CD4-positive, alpha-beta memory T cell (primary cell): Measurements from ENCODE around the gene CDH2. TPM values are rescaled to one million over a fixed set of nuclear protein-coding genes. Genes with fewer than 3 reads are reported as not detected.

Experiments
- CTCF ChIA-PET: fragments of 350-600 bp; sonication (Branson Sonifier 250); formaldehyde crosslinking; loops from one replicate; lab custom pipeline; 2021; ENCODE audit warnings: inconsistent platforms; ENCODE audit not compliant: partially characterized antibody; lab: Charles Lee
- POLR2A ChIA-PET: fragments of 350-600 bp; sonication (Branson Sonifier 250); formaldehyde crosslinking; loops from one replicate; lab custom pipeline; 2021; ENCODE audit not compliant: partially characterized antibody; lab: Charles Lee
- DNase-seq, 5 donors: peaks; one replicate each; pipeline versions ENCODE4 v3.0.0 to v3.0.0-alpha.2; 2020 to 2022; ENCODE audit warnings: mixed read lengths in 1 of 5
- H3K27ac ChIP-seq: one replicate; pipeline ENCODE4 v1.7.0; 2013; ENCODE audit warnings: low read depth, low read length
- H3K27me3 ChIP-seq: 2 replicates; pipeline ENCODE4 v1.7.0; 2013; ENCODE audit warnings: mild to moderate bottlenecking, low read length, moderate library complexity; ENCODE audit not compliant: insufficient read depth
- H3K36me3 ChIP-seq: 2 replicates; pipeline ENCODE4 v1.7.0; 2013; ENCODE audit warnings: mild to moderate bottlenecking, low read length, moderate library complexity; ENCODE audit not compliant: insufficient read depth
- H3K4me1 ChIP-seq: 2 replicates; pipeline ENCODE4 v1.7.0; 2013; ENCODE audit warnings: mild to moderate bottlenecking, low read length, moderate library complexity; ENCODE audit not compliant: insufficient read depth
- H3K4me3 ChIP-seq, 2 donors: one replicate each; pipeline ENCODE4 v1.7.0; 2013; ENCODE audit warnings: low read length in 2 of 2, mild to moderate bottlenecking in 1 of 2
- H3K9me3 ChIP-seq, 2 donors: one replicate each; pipeline ENCODE4 v1.7.0; 2013; ENCODE audit warnings: low read length in 2 of 2, control low read depth in 1 of 2; ENCODE audit not compliant: control insufficient read depth in 1 of 2
- H3K27ac Mint-ChIP-seq, 7 donors: one replicate each; pipeline ENCODE4 v1.8.0; 2020 to 2021; ENCODE audit warnings: mixed read lengths in 7 of 7, mild to moderate bottlenecking in 6 of 7, inconsistent platforms in 3 of 7, moderate library complexity in 3 of 7
- H3K27me3 Mint-ChIP-seq, 2 donors: one replicate each; pipeline ENCODE4 v1.8.0; 2020 to 2021; ENCODE audit warnings: mixed read lengths in 2 of 2
- H3K36me3 Mint-ChIP-seq, 2 donors: one replicate each; pipeline ENCODE4 v1.8.0; 2020 to 2021; ENCODE audit warnings: mixed read lengths in 2 of 2, inconsistent platforms in 1 of 2, mild to moderate bottlenecking in 1 of 2
- H3K4me1 Mint-ChIP-seq, 4 donors: one replicate each; pipeline ENCODE4 v1.8.0; 2020 to 2021; ENCODE audit warnings: mixed read lengths in 4 of 4, mild to moderate bottlenecking in 1 of 4
- H3K4me3 Mint-ChIP-seq, 8 donors: one replicate each; pipeline ENCODE4 v1.8.0; 2020 to 2021; ENCODE audit warnings: mixed read lengths in 8 of 8, mild to moderate bottlenecking in 7 of 8, moderate library complexity in 6 of 8, inconsistent platforms in 3 of 8
- H3K9me3 Mint-ChIP-seq, 8 donors: one replicate each; pipeline ENCODE4 v1.8.0; 2020 to 2021; ENCODE audit warnings: mixed read lengths in 8 of 8, mild to moderate bottlenecking in 5 of 8, inconsistent platforms in 3 of 8, moderate library complexity in 1 of 8
- intact Hi-C: fragments of 100-400 bp; cut with micrococcal nuclease; formaldehyde crosslinking; loops from one replicate; pipeline ENCODE4 v1.15.1; 2023
- polyA plus RNA-seq, 2 donors: library from polyadenylated mRNA; unstranded; fragments of 300-500 nt; fragmentation: Illumina TruSeq; gene quantifications; one replicate each; pipeline ENCODE4 v1.2.3, GENCODE V29; 2021
- total RNA-seq, 2 experiments: library from RNA; stranded (reverse); gene quantifications; one replicate each; pipeline ENCODE4 v1.2.3, GENCODE V29; 2021

The CDH2 gene
- total and polyA plus RNA-seq, 4 experiments from 2014 or later: not detected

- CTCF ChIA-PET: no interaction called here
- H3K27ac Mint-ChIP-seq: no peak overlapping the region
- H3K4me3 Mint-ChIP-seq: no peak overlapping the region
- Histone ChIP-seq H3K36me3 (no peaks in the 10 kb centered on the region), H3K4me1 (no peaks in the 10 kb centered on the region), H3K9me3 (no peaks in the 10 kb centered on the region), H3K4me3 (no peak overlapping the region), H3K27ac (no peak overlapping the region), H3K27me3 (no peaks in the 10 kb centered on the region)
- no peaks in the 10 kb centered on the region for H3K36me3 Mint-ChIP-seq
- intact Hi-C loops: no loop called here
- peaks cover 0 to 22% (median 6%) of the 10 kb centered on the region in 8 donors for H3K9me3 Mint-ChIP-seq
- H3K27me3 Mint-ChIP-seq: no peaks in the 10 kb centered on the region
- POLR2A ChIA-PET: no interaction called here
- H3K4me1 Mint-ChIP-seq: no peaks in the 10 kb centered on the region
- no peak for DNase-seq
Observed at GRCh38 chr18:28193177-28193778, 16.3 kb upstream of the CDH2 start.

GRCh38 chr18:28189400-28190239, 12.7 kb upstream of the CDH2 start:
- intact Hi-C loops: no loop called here
- ChIA-PET CTCF (no interaction called here), POLR2A (no interaction called here)
- no peak for DNase-seq
- Histone ChIP-seq H3K9me3 (no peaks in the 10 kb centered on the region), H3K36me3 (no peaks in the 10 kb centered on the region), H3K27ac (no peak overlapping the region), H3K4me1 (no peaks in the 10 kb centered on the region), H3K27me3 (no peaks in the 10 kb centered on the region), H3K4me3 (no peak overlapping the region)
- no peak overlapping the region for H3K27ac Mint-ChIP-seq
- no peak overlapping the region for H3K4me3 Mint-ChIP-seq
- H3K27me3 Mint-ChIP-seq: no peaks in the 10 kb centered on the region
- no peaks in the 10 kb centered on the region for H3K36me3 Mint-ChIP-seq
- H3K4me1 Mint-ChIP-seq: no peaks in the 10 kb centered on the region
- peaks cover 0 to 13% (median 4%) of the 10 kb centered on the region in 8 donors for H3K9me3 Mint-ChIP-seq

GRCh38 chr18:28185121-28185520, 8.2 kb upstream of the CDH2 start:
- Mint-ChIP-seq H3K27me3 (peaks cover 2 to 4% of the 10 kb centered on the region in 2 donors), H3K4me3 (no peak overlapping the region), H3K27ac (no peak overlapping the region), H3K36me3 (no peaks in the 10 kb centered on the region), H3K4me1 (no peaks in the 10 kb centered on the region), H3K9me3 (peaks cover 0 to 21% (median 5%) of the 10 kb centered on the region in 8 donors)
- Histone ChIP-seq H3K9me3 (no peaks in the 10 kb centered on the region), H3K36me3 (no peaks in the 10 kb centered on the region), H3K4me1 (no peaks in the 10 kb centered on the region), H3K27ac (no peak overlapping the region), H3K27me3 (no peaks in the 10 kb centered on the region), H3K4me3 (no peak overlapping the region)
- POLR2A ChIA-PET: no interaction called here
- DNase-seq: no peak
- intact Hi-C loops: no loop called here
- CTCF ChIA-PET: no interaction called here

GRCh38 chr18:28183418-28184078, 6.6 kb upstream of the CDH2 start:
- intact Hi-C loops: no loop called here
- no peaks in the 10 kb centered on the region for H3K4me1 Mint-ChIP-seq
- Histone ChIP-seq H3K4me1 (no peaks in the 10 kb centered on the region), H3K36me3 (no peaks in the 10 kb centered on the region), H3K27ac (no peak overlapping the region), H3K9me3 (no peaks in the 10 kb centered on the region), H3K27me3 (no peaks in the 10 kb centered on the region), H3K4me3 (no peak overlapping the region)
- CTCF ChIA-PET: no interaction called here
- no peak overlapping the region for H3K27ac Mint-ChIP-seq
- POLR2A ChIA-PET: no interaction called here
- H3K36me3 Mint-ChIP-seq: no peaks in the 10 kb centered on the region
- H3K4me3 Mint-ChIP-seq: no peak overlapping the region
- H3K9me3 Mint-ChIP-seq: peaks cover 0 to 22% (median 6%) of the 10 kb centered on the region in 8 donors
- H3K27me3 Mint-ChIP-seq: peaks cover 7 to 9% of the 10 kb centered on the region in 2 donors
- no peak for DNase-seq

GRCh38 chr18:28181616-28182015, 4.7 kb upstream of the CDH2 start:
- H3K27ac Mint-ChIP-seq: no peak overlapping the region
- H3K9me3 ChIP-seq: no peaks in the 10 kb centered on the region

GRCh38 chr18:28178720-28179119, 1.8 kb upstream of the CDH2 start:
- Mint-ChIP-seq H3K4me3 (peak overlapping the region in 2 of 8 donors; percentile 59 to 60), H3K27me3 (peaks cover 23 to 28% of the 10 kb centered on the region in 2 donors), H3K9me3 (peaks cover 0 to 31% (median 18%) of the 10 kb centered on the region in 8 donors), H3K4me1 (peaks cover 3 to 15% (median 7%) of the 10 kb centered on the region in 4 donors), H3K36me3 (no peaks in the 10 kb centered on the region), H3K27ac (no peak overlapping the region)
- no peaks in the 10 kb centered on the region for H3K4me1 ChIP-seq
- H3K4me3 ChIP-seq: no peak overlapping the region
- no peak for DNase-seq
- intact Hi-C loops: no loop called here
- H3K27ac ChIP-seq: no peak overlapping the region
- no peaks in the 10 kb centered on the region for H3K36me3 ChIP-seq
- POLR2A ChIA-PET: no interaction called here
- H3K9me3 ChIP-seq: no peaks in the 10 kb centered on the region
- CTCF ChIA-PET: no interaction called here
- no peaks in the 10 kb centered on the region for H3K27me3 ChIP-seq

More at GRCh38 chr18:28181616-28182015, 4.7 kb upstream of the CDH2 start:
- H3K36me3 ChIP-seq: no peaks in the 10 kb centered on the region
- no peaks in the 10 kb centered on the region for H3K36me3 Mint-ChIP-seq
- POLR2A ChIA-PET: no interaction called here
- H3K4me3 ChIP-seq: no peak overlapping the region
- DNase-seq: no peak
- intact Hi-C loops: no loop called here
- H3K4me1 ChIP-seq: no peaks in the 10 kb centered on the region
- no peak overlapping the region for H3K27ac ChIP-seq
- H3K9me3 Mint-ChIP-seq: peaks cover 0 to 21% (median 6%) of the 10 kb centered on the region in 8 donors
- H3K27me3 Mint-ChIP-seq: peaks cover 12 to 14% of the 10 kb centered on the region in 2 donors
- no peak overlapping the region for H3K4me3 Mint-ChIP-seq
- H3K4me1 Mint-ChIP-seq: peaks cover 0 to 5% (median 1%) of the 10 kb centered on the region in 4 donors
- H3K27me3 ChIP-seq: no peaks in the 10 kb centered on the region
- CTCF ChIA-PET: no interaction called here
